GM18526 (cell line): Measurements from ENCODE around the gene GMPS.

ENCODE experiments used
- POLR2A ChIP-seq: IDR thresholded peaks from 3 replicates; pipeline ENCODE4 v1.6.1; 2011; ENCODE audit not compliant: insufficient read length; ENCODE audit errors: extremely low read depth

The GMPS gene

DNA sequence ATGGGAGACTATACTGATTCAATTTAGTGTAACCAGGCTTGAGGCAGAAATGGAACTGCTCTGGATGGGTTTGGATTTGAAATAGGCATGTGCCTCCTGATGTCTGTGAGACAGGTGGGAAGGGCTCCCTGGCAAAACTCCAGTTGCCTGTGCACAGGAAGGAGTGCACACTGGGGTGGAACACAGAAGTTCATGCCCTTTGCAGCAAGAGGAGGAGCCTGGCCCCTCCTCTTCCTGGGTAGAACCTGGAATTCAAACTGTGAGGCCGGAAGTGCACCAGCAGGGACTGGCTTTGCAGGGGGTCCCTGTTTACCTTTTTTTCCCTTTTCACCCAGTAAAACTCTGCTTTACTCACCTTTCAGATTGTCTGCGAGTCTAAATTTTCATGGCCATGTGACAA lies 99.9 kb downstream of the GMPS start:
- no peak for TF ChIP-seq POLR2A

DNA sequence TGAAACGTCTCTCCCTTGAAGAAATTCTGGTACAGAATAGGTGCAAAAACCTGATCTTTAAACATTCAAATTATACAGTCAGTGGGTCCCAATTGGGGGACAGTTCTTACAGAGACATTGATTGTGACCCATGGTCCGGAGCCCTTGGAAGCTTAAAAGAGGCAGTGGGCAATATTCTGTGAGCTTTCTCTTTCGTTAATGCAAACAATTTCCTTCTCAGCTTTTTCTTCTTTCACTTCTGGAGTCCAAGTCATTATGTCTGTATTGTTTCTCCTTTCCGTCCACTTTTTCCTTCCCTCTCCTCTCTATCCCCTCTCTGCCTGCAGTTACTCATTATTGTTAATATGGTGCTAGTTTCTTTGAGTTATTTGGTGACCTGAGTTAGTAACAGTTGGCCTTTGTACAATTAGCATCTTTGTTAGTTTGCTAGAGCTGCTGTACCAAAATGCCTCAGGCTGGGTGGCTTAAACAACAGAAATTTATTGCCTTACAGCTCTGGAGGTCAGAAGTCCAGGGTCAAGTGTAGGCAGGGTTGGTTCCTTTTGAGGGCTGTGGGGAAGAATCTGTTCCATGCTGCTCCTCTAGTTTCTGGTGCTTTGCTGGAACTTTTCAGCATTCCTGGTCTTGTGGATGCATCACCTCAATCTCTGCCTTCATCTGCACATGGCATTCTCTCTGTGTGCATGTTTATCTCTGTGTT lies 102.6 kb downstream of the GMPS start:
- no peak for TF ChIP-seq POLR2A

DNA sequence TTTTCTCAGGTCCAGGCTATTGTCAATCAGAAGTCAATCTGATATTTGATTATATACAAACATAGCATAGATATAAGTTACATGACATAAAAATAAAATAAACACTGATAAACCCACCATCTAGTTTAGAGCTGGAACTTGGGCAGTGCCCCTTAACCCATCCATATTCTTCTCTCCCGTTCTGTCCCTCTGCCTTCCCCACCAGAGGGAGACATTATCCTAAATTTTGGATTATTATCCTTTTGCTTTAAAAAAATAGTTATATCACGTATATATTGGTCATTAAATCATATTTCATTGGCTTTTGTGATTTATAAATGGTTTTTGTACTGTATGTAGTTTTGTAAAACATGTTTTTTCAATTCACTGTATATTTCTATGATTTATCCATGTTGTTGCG lies 107.9 kb downstream of the GMPS start:
- TF ChIP-seq POLR2A, result no peak

GRCh38 chr3:155979746-155980145 lies 109.3 kb downstream of the GMPS start:
- TF ChIP-seq POLR2A, result no peak

- TF ChIP-seq POLR2A, result no peak
These were observed 111.2 kb downstream of the GMPS start for GRCh38 chr3:155981669-155982068.

DNA sequence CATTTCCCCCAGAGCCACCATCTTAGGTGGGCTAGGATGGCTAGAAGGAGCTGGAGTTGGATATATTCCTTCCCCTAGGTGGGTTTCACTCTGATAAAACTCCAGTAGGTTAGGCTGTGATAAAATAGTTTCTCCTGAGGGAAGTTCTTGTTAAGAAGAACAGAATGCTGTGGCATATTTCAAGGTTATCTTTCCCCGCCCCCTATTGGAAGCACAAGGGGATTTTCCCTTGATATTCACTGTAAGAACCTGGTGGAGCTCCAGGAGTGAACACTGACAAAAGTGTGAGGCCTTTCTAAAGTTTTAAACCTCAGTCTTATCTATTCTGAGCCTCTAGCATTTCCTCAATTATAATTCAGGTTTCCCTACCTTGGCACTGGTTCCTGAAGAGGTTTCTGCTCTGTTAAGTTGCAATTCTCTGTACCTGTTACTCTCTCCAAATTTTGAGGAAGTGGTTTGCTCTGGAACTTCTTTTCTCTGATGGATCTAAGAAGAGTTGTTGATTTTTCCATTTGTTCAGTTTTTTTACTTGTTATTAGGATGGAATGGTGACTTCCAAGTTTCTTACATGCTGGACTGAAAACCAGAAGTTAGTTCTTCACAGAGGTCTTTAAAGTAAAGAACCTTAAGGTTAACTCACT lies 113.5 kb downstream of the GMPS start:
- no peak for TF ChIP-seq POLR2A

DNA sequence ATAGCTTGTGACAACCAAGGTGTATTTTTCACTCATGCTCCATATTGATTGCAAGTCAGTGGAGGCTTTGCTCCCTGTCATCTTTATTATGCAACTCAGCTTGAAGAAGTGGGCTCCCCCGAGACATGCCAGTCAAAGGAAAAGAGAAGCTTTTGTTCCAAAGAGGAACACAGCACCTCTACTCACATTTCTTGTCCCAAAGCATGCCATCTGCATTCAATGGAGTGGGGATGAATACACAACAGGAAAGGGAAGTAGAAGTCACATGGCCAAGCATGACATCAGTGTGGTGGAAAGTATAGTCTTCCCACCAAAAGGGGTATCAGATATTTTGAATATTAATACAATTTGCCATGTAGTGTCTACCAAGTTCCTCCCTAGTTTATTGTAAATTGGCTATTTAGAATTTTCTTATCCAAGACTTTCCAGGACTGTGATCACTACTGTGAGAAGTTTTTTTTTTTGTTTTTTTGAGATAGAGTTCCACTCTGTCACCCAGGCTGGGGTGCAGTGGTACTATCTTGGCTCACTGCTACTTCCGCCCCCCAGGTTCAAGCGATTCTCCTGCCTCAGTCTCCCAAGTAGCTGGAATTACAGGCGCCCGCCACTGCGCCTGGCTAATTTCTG lies 114.5 kb downstream of the GMPS start:
- no peak for TF ChIP-seq POLR2A

- TF ChIP-seq POLR2A, result no peak
These were observed 119.1 kb downstream of the GMPS start for GRCh38 chr3:155989536-155989935.

GRCh38 chr3:155991212-155991611 lies 120.8 kb downstream of the GMPS start:
- no peak for TF ChIP-seq POLR2A

GRCh38 chr3:155991847-155992246 lies 121.4 kb downstream of the GMPS start:
- no peak for TF ChIP-seq POLR2A
